Adrenal gland (tissue), 12 donors: ENCODE results near the gene EIPR1. TPM values are rescaled to one million over a fixed set of nuclear protein-coding genes. Genes with fewer than 3 reads are reported as not detected.

Source experiments
- DNase-seq, 7 donors: peaks; one replicate each; pipeline ENCODE4 v3.0.0-alpha.2; 2019 to 2020
- H3K27ac ChIP-seq, 5 donors: fragments of 200-600 bp; sonication (generic) in 4 of 5; 1 replicate in 3 of 5; 2 replicates in 2 of 5; pipeline versions ENCODE4 v1.5.1 to v1.8.0; 2016 to 2020; ENCODE audit warnings: mild to moderate bottlenecking in 1 of 5
- H3K27me3 ChIP-seq: fragments of 200-600 bp; 2 replicates; pipeline ENCODE4 v1.8.0; 2021
- H3K36me3 ChIP-seq, 2 donors: fragments of 200-600 bp; replicated peaks in 1 of 2; 1 replicate in 1 of 2; 2 replicates in 1 of 2; pipeline versions ENCODE4 v1.5.1 to v1.8.0; 2018 to 2022
- H3K4me1 ChIP-seq, 2 donors: fragments of 200-600 bp; replicated peaks in 1 of 2; 1 replicate in 1 of 2; 2 replicates in 1 of 2; pipeline versions ENCODE4 v1.5.1 to v1.8.0; 2018 to 2021
- H3K4me3 ChIP-seq, 4 donors: fragments of 200-600 bp; sonication (generic) in 3 of 4; one replicate each; pipeline ENCODE4 v1.5.1; 2016 to 2018
- H3K9me3 ChIP-seq, 3 donors: fragments of 200-600 bp; sonication (generic) in 1 of 3; replicated peaks in 1 of 3; 1 replicate in 2 of 3; 2 replicates in 1 of 3; pipeline versions ENCODE4 v1.5.1 to v1.8.0; 2016 to 2021
- POLR2A ChIP-seq, 2 donors: fragments of 450-650 bp; IDR thresholded peaks; one replicate each; pipeline ENCODE4 v1.6.1; 2017; ENCODE audit warnings: antibody characterized with exemption in 2 of 2, mild to moderate bottlenecking in 2 of 2, moderate library complexity in 1 of 2
- WGBS, 4 donors: extraction: QIAGEN DNeasy Blood & Tissue Kit in 2 of 4; methylation state at CpG; one replicate each; pipeline versions ENCODE4 v1.1.5 to v1.1.7; 2013 to 2017; 5-methylcytosine and 5-hydroxymethylcytosine counted together
- intact Hi-C, 2 donors: fragments of 100-400 bp; cut with DNase I; formaldehyde crosslinking; loops; one replicate each; pipeline versions ENCODE4 v1.14.1 to v1.15.0; 2022 to 2023
- polyA plus RNA-seq, 3 donors: library from polyadenylated mRNA; stranded (reverse); fragments of 200-250 nt in 2 of 3; fragments of 350-450 nt in 1 of 3; fragmentation: Illumina TruSeq in 1 of 3; extraction: RNeasy Lipid Tissue Mini Kit (QIAGEN cat#74804) in 1 of 3; gene quantifications; one replicate each; pipeline ENCODE4 v1.2.3, GENCODE V29; 2013 to 2014
- total RNA-seq, 9 donors: library from RNA; depleted of rRNA in 4 of 9; stranded (reverse); fragments of >200 nt in 4 of 9; fragments of 120-200 nt in 1 of 9; fragmentation: NEBNext Ultra II Directional in 1 of 9; extraction: Animal tissue kit (Norgen Biotek cat#: 25700) in 1 of 9; gene quantifications; one replicate each; pipeline versions ENCODE4 v1.1.0 to v1.2.4, GENCODE V29; 2013 to 2023
- TF ChIP-seq, protein P1 (sequence below), 6 experiments: fragments of 450-650 bp in 4 of 6; fragments of 200-600 bp in 2 of 6; sonication (generic) in 1 of 6; IDR thresholded peaks; 1 replicate in 5 of 6; 2 replicates in 1 of 6; pipeline versions ENCODE4 v1.5.1 to v1.8.0; 2016 to 2021; ENCODE audit warnings: antibody characterized with exemption in 6 of 6, mild to moderate bottlenecking in 2 of 6, moderate library complexity in 1 of 6
- donor health status: healthy with polysubstance abuse.
- donor health status: Bipolar disorder and iron deficiency.
- donor health status: DM: yes; HTN: yes; CAD: no.
- donor health status: DM: no; HTN: no; CAD: no.
- donor health status: DM: no; HTN: no; CAD: no.
- donor health status: DM: yes; HTN: yes; CAD: no.

The EIPR1 gene
- total and polyA plus RNA-seq, 12 donors, result 10.3 to 37.9 (median 28.5) TPM

DNA sequence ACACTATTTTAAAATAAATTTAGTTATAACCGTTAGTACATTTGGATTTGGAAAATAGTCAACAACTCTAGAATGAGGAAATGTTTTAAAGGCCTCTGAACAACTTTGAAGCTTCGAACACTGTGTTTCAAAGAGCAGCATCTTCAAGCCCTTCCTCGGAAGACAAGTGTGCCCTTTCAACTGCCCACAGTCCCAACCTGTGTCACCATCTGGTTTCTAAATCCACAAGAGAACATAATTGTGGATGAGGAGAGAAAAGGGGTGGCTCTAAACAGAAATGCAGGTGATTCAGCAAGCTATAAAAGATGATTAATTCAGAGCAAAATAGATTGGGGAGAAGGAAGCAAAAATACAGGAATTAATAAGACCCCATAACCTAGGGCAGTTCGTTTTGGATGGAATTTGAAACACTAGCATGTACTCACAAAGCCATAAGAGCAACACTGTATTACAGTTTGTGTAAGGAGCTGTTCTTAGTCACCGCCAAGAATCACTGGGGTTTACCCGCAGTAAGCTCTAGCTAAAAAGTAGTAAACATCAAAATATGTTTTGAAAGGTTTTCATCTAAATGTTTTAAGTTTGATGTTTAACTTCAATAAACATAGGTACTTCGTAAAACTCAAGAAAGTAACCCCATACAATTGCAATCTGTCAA lies 160.7 kb downstream of the EIPR1 start:
- intact Hi-C loops, result no loop called here

DNA sequence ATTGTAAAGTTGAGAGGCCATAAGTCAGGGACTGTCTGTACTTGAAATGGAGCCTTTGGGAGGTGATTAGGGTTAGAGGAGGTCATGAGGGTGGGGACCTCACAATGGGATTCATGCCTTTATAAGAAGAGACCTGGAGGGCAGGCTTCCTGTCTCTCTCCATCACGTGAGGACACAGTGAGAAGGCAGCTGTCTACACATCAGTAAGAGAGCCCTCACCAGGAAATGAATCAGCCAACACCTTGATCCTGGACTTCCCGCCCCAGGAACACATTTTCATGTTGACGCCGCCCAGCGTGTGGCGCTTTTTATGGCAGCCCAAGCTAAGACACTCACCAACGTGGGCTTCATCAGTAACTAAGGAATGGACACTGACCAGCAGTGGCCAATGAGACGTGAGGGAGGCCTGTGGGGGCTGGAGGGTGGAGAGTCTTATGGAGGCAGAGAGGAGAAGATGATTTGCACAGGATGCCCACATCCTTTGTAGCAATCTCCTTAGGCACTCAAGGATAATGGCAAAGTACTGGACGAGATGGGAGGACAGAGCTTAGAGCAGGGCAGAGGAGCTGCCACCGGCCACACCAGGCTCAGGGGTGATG lies 162.7 kb downstream of the EIPR1 start:
- DNase-seq, result peak in 1 of 7 donors; percentile 20
- Histone ChIP-seq H3K4me3 (no peak overlapping the region), H3K27ac (no peak overlapping the region), H3K4me1 (no peaks in the 10 kb centered on the region), H3K27me3 (no peaks in the 10 kb centered on the region), H3K9me3 (no peaks in the 10 kb centered on the region), H3K36me3 (no peaks in the 10 kb centered on the region)
- no peak for TF ChIP-seq POLR2A (IDR thresholded peaks at IDR 0.05)
- TF ChIP-seq, protein P1, sequence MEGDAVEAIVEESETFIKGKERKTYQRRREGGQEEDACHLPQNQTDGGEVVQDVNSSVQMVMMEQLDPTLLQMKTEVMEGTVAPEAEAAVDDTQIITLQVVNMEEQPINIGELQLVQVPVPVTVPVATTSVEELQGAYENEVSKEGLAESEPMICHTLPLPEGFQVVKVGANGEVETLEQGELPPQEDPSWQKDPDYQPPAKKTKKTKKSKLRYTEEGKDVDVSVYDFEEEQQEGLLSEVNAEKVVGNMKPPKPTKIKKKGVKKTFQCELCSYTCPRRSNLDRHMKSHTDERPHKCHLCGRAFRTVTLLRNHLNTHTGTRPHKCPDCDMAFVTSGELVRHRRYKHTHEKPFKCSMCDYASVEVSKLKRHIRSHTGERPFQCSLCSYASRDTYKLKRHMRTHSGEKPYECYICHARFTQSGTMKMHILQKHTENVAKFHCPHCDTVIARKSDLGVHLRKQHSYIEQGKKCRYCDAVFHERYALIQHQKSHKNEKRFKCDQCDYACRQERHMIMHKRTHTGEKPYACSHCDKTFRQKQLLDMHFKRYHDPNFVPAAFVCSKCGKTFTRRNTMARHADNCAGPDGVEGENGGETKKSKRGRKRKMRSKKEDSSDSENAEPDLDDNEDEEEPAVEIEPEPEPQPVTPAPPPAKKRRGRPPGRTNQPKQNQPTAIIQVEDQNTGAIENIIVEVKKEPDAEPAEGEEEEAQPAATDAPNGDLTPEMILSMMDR (IDR thresholded peaks at IDR 0.05), result no peak
- intact Hi-C loops, result no loop called here
- WGBS, 4 donors, result 81 to 85% (median 82%) methylated on average over 9 to 10 of the region's 10 CpGs

More for the DNA sequence above, 160.7 kb downstream of the EIPR1 start:
- H3K9me3 ChIP-seq, result no peaks in the 10 kb centered on the region
- no peaks in the 10 kb centered on the region for H3K36me3 ChIP-seq
- no peak for DNase-seq
- H3K27me3 ChIP-seq, result no peaks in the 10 kb centered on the region
- H3K27ac ChIP-seq, result no peak overlapping the region
- no peaks in the 10 kb centered on the region for H3K4me1 ChIP-seq
- 91 to 94% (median 92%) methylated on average over 7 of the region's 7 CpGs for WGBS, 4 donors
- TF ChIP-seq POLR2A (IDR thresholded peaks at IDR 0.05), result no peak
- TF ChIP-seq, protein P1 (IDR thresholded peaks at IDR 0.05), result no peak
- no peak overlapping the region for H3K4me3 ChIP-seq

DNA sequence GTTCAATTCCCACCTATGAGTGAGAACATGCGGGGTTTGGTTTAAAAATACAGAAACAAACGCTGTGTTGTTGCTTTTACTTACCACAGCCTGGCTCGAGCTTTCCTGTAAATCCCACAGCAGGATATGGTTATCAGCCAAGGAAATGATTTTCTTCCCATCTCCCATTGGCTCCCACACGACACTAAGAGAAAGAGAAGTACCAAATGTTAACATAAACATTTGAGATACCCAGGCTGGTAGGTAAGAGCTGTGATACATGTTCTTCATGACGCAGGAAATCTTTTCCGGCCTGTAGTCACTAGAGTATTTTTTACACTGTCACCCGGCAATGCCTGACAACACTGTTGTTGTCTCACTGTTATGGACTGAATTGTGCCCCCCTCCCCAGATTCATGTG lies 163.6 kb downstream of the EIPR1 start:
- Histone ChIP-seq H3K27me3 (no peaks in the 10 kb centered on the region), H3K36me3 (no peaks in the 10 kb centered on the region), H3K9me3 (no peaks in the 10 kb centered on the region), H3K27ac (no peak overlapping the region), H3K4me1 (no peaks in the 10 kb centered on the region), H3K4me3 (no peak overlapping the region)
- 85 to 88% (median 85%) methylated on average over 7 of the region's 7 CpGs for WGBS, 4 donors
- intact Hi-C loops, result no loop called here
- no peak for DNase-seq
- TF ChIP-seq, protein P1 (IDR thresholded peaks at IDR 0.05), result no peak
- TF ChIP-seq POLR2A (IDR thresholded peaks at IDR 0.05), result no peak

DNA sequence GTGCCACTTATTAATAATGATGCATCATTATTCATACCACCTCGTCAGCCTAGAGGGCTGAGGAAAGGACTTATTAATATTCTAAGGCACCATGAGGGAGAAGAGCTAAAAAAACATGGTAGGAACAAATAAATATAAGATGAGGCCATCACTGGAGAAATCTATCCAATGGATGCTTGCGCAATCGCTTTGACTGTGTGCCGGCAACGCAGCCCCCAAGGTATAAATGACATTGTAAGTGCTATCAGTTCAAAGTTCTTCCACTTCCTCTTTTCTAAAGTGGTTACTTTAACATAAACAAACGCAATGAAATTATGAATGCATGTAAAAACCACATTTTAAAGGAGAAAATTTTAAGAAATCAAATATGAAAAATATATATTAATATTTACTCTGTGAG lies 164.6 kb downstream of the EIPR1 start:
- Histone ChIP-seq H3K27me3 (no peaks in the 10 kb centered on the region), H3K9me3 (no peaks in the 10 kb centered on the region), H3K4me3 (no peak overlapping the region), H3K27ac (no peak overlapping the region), H3K36me3 (no peaks in the 10 kb centered on the region), H3K4me1 (no peaks in the 10 kb centered on the region)
- TF ChIP-seq POLR2A (IDR thresholded peaks at IDR 0.05), result no peak
- TF ChIP-seq, protein P1 (IDR thresholded peaks at IDR 0.05), result no peak
- WGBS, 4 donors, result 94 to 99% (median 97%) methylated on average over 6 of the region's 6 CpGs
- no peak for DNase-seq
- intact Hi-C loops, result no loop called here
